ENCODE results near the gene AXIN1. TPM values are rescaled to one million over a fixed set of nuclear protein-coding genes. Genes with fewer than 3 reads are reported as not detected.

Gene AXIN1
- total RNA-seq, 1 experiment from 2014 or later: 42.0 TPM

DNA sequence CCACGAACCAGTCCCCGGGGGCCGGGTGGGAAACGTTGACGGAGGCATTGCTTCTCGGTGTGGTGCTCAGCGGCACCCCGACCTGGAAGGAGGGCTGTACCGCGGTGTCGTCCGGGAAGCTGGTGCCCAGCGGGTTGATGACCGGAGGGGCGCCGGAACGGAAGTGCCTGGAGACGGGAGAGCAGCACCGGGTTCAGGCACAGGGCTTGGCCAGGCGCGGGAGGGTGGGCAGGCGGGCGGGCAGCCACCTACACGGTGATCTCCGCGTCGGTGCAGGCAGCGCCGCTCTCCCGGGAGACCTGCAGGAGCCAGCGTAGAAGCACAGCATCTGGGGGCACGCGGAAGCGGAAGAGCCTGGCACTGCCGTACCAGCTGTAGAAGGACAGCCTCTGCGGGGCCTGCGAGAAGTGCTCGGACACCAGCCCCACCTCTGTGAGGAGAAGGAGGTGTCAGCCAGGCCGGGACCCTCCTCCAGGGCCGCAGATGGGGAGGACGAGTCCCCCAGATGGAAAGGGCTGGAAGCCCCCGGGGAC is 25.0 kb upstream of the AXIN1 start:
- Histone ChIP-seq H3K27ac (no peak overlapping the region), H3K36me3 (ENCODE audit: low read depth) (no peaks in the 10 kb centered on the region), H3K4me1 (replicated peaks; ENCODE audit: insufficient read depth) (no peaks in the 10 kb centered on the region), H3K9me3 (ENCODE audit: insufficient read depth, low read depth) (no peaks in the 10 kb centered on the region), H4K20me1 (ENCODE audit: insufficient read depth) (no peaks in the 10 kb centered on the region), H3K4me3 (no peak overlapping the region), H3F3A (ENCODE audit: insufficient read depth, low read depth) (0 out of 2 replicates have a peak, but pooled peaks cover 5% of the 10 kb centered on the region), H3K9me2 (ENCODE audit: insufficient read depth) (no peaks in the 10 kb centered on the region), H3K4me2 (no peak overlapping the region), H3K27me3 (ENCODE audit: insufficient read depth, low read depth) (no peaks in the 10 kb centered on the region), H3K79me2 (ENCODE audit: low read depth) (no peaks in the 10 kb centered on the region), H2AFZ (no peak overlapping the region)
- DNase-seq: no peak
- no peak for TF ChIP-seq EZH2 (IDR thresholded peaks at IDR 0.05; ENCODE audit: low read depth)
- TF ChIP-seq, protein P1, sequence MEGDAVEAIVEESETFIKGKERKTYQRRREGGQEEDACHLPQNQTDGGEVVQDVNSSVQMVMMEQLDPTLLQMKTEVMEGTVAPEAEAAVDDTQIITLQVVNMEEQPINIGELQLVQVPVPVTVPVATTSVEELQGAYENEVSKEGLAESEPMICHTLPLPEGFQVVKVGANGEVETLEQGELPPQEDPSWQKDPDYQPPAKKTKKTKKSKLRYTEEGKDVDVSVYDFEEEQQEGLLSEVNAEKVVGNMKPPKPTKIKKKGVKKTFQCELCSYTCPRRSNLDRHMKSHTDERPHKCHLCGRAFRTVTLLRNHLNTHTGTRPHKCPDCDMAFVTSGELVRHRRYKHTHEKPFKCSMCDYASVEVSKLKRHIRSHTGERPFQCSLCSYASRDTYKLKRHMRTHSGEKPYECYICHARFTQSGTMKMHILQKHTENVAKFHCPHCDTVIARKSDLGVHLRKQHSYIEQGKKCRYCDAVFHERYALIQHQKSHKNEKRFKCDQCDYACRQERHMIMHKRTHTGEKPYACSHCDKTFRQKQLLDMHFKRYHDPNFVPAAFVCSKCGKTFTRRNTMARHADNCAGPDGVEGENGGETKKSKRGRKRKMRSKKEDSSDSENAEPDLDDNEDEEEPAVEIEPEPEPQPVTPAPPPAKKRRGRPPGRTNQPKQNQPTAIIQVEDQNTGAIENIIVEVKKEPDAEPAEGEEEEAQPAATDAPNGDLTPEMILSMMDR (conservative IDR thresholded peaks at IDR 0.05): no peak
- intact Hi-C loops (cut with micrococcal nuclease; ENCODE audit: unreplicated experiment): no loop called here
- ChIA-PET POLR2A (ENCODE audit: unreplicated experiment) (no interaction called here), CTCF (no interaction called here)
- no TSS peak for BruUV-seq (replicated peaks)

DNA sequence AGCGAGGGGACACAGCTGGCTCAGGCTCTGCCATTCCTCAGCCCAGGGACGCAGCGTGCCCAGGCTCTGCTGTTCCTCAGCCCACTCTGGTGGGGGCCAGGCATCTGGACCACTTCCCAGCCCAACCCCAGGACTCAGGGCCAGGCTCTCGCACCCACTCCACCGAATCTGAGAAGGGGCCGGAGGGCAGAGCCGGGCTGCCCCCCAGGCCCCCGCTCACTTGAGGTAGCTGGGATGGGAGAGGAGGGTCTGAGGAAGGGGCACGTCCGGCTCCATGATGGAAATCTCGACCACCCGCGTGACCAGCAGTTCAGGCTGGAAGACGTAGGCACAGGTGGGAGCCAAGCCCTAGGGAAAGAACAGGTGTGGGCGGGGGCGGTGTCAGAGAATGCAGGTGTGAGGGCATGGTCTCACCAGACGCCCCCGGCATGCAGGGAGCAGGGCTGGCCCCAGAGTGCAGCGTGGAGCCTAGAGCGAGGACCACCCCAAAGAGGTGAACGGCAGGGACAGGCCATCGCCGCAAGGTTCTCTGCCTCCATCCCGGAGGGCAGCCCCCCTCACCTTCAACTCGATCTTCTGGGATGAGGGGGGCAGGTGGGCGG is 24.4 kb upstream of the AXIN1 start:
- no peak overlapping the region for H2AFZ ChIP-seq
- no peaks in the 10 kb centered on the region for H3K9me2 ChIP-seq (ENCODE audit: insufficient read depth)
- BruUV-seq (replicated peaks): no TSS peak
- no peak for TF ChIP-seq EZH2 (IDR thresholded peaks at IDR 0.05; ENCODE audit: low read depth)
- H3K36me3 ChIP-seq (ENCODE audit: low read depth): no peaks in the 10 kb centered on the region
- no peaks in the 10 kb centered on the region for H3K4me1 ChIP-seq (replicated peaks; ENCODE audit: insufficient read depth)
- 0 out of 2 replicates have a peak, but pooled peaks cover 5% of the 10 kb centered on the region for H3F3A ChIP-seq (ENCODE audit: insufficient read depth, low read depth)
- no peaks in the 10 kb centered on the region for H3K79me2 ChIP-seq (ENCODE audit: low read depth)
- no peak for DNase-seq
- H3K27me3 ChIP-seq (ENCODE audit: insufficient read depth, low read depth): no peaks in the 10 kb centered on the region
- no peak overlapping the region for H3K27ac ChIP-seq
- H3K9me3 ChIP-seq (ENCODE audit: insufficient read depth, low read depth): no peaks in the 10 kb centered on the region
- no peak overlapping the region for H3K4me3 ChIP-seq
- H3K4me2 ChIP-seq: no peak overlapping the region
- intact Hi-C loops (cut with micrococcal nuclease; ENCODE audit: unreplicated experiment): no loop called here
- ChIA-PET CTCF (no interaction called here), POLR2A (ENCODE audit: unreplicated experiment) (no interaction called here)
- H4K20me1 ChIP-seq (ENCODE audit: insufficient read depth): no peaks in the 10 kb centered on the region

DNA sequence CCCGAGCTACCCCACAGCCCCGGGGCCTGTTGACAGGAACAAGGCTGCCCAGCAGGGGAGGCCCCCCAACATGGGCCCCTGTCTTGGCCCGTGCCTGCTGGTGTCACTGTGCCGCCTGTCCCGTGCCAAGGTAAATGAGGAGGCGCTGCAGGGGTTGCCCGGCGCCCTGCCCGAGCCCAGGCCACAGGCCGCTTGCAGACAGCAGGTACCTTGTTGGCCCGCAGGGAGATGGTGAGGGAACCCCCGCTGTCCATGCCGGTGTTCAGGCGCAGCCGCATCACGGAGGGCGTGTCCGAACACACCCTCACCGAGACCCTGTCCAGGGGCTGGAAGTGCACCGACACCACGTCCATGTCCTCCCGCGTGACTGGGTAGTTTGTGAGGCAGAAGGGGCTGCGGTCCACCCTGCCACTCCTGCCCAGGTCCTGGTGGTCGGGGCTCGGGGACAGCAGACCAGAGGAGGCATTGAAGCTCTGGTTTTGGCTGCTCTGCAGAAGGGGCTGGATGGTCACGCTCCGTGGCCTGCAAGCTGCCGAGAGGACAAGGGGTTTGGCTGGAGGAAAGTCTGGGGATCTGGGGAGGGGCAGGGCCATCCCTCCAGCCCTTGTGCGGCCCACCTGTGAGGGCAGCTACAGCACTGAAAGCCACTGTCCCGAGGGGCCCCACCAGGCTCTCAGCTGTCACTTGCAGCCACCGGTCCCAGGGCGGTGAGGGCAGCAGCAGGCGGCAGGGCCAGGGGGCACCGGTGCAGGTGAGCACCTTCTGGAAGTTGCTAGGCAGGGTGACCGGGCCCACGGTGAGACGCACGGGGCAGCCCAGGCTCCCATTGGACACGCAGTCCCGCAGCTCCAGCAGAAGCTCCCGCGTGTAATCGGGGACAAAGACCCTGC is 23.6 kb upstream of the AXIN1 start:
- H3K27ac ChIP-seq: no peak overlapping the region
- H4K20me1 ChIP-seq (ENCODE audit: insufficient read depth): no peaks in the 10 kb centered on the region
- intact Hi-C loops (cut with micrococcal nuclease; ENCODE audit: unreplicated experiment): no loop called here
- H3K4me1 ChIP-seq (replicated peaks; ENCODE audit: insufficient read depth): no peaks in the 10 kb centered on the region
- H3K27me3 ChIP-seq (ENCODE audit: insufficient read depth, low read depth): no peaks in the 10 kb centered on the region
- H3K36me3 ChIP-seq (ENCODE audit: low read depth): no peaks in the 10 kb centered on the region
- no peak overlapping the region for H3K4me2 ChIP-seq
- H3K4me3 ChIP-seq: no peak overlapping the region
- DNase-seq: no peak
- ChIA-PET CTCF (no interaction called here), POLR2A (ENCODE audit: unreplicated experiment) (no interaction called here)
- 0 out of 2 replicates have a peak, but pooled peaks cover 5% of the 10 kb centered on the region for H3F3A ChIP-seq (ENCODE audit: insufficient read depth, low read depth)
- no peak overlapping the region for H2AFZ ChIP-seq
- BruUV-seq (replicated peaks): no TSS peak
- no peaks in the 10 kb centered on the region for H3K9me2 ChIP-seq (ENCODE audit: insufficient read depth)
- H3K9me3 ChIP-seq (ENCODE audit: insufficient read depth, low read depth): no peaks in the 10 kb centered on the region
- H3K79me2 ChIP-seq (ENCODE audit: low read depth): no peaks in the 10 kb centered on the region
- TF ChIP-seq, protein P1 (conservative IDR thresholded peaks at IDR 0.05): no peak
- TF ChIP-seq EZH2 (IDR thresholded peaks at IDR 0.05; ENCODE audit: low read depth): no peak

Data from PC-9 (cell line).